Kidney glomerular epithelial cell (primary cell): ENCODE measurements around the gene TMEM51.
"Not testable (repeated sequence)": the region's sequence is repeated elsewhere in the genome, so short reads cannot be mapped to it uniquely, and the experiment has no call there.

Source experiments
- DNase-seq: peaks from one replicate; lab custom pipeline; 2025; lab: John Stamatoyannopoulos, UW

TMEM51 gene

DNA sequence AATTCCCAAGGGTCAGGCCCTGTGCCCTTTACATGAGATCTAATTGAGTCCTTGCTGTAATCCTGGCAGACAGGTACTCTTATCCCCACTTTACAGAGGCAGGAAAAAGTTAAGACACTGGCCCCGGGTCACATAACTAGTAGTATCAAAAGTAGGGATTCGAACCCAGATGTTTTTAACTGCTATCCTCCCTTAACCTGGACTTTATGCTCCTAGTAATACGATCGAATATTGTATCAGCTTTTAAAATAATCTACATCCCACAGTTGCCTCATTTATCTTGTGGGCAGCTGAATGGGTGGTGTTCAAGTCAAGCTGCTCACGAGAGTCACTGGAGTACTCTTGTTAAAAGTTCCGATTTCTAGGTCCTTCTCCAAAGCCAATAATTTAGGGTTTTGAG is 25.5 kb upstream of the TMEM51 start:
- no peak for DNase-seq

DNA sequence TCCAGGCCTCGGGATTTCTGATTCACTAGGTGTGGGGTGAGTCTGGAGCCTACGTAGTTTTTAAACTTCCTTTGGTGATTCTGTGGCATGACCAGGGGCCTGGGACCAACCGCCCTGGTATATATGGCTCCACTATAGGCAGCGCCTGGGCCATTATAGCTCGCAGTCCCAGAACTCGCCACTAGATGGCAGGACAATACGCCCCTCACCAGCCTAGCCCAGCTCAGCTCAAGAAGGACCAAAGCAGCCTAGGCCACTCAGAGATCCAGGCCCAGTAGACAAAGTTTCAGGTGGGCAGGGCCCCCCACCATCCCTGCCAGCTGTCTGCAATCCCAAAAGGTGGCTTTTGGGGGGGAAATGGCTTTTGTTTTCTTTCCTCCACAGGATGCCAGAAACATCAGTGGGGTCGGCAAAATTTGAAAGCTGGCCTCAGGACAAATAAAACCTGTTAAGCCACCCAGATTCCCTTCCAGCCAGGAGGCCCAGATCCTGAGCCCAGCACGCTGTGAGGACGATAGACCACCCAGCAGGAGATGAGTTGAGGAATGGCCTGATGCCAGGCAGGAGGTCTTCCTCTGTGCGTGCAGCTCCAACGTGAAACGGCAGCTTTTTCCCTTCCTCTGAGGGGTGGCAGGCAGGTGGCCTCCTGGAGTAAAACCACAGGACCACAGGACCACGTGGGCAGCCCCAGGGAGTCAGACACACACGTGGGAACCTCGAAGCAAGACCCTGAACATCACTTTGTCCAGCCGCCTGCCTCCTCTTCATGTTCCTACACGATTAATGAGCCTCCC is 24.8 kb upstream of the TMEM51 start:
- DNase-seq: peak; percentile 56

DNA sequence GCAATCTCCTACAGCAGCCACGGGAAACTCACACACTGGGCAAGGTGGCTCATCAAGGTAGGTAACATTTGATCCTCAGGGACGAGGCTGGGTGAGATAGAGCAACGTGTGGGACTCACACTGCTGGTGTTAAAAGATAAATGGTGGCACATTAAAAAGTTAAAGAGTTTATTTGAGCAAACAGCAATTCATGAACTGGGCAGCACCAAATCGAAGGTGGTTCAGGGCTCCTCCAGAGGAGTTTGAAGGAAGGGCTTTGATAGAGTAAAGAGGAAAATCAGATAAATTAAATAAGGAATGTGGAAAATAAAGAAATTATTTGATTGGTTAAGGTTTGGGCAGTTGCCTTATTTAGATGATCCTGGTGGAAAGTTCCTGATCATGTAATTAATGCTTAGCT is 23.6 kb upstream of the TMEM51 start:
- no peak for DNase-seq

DNA sequence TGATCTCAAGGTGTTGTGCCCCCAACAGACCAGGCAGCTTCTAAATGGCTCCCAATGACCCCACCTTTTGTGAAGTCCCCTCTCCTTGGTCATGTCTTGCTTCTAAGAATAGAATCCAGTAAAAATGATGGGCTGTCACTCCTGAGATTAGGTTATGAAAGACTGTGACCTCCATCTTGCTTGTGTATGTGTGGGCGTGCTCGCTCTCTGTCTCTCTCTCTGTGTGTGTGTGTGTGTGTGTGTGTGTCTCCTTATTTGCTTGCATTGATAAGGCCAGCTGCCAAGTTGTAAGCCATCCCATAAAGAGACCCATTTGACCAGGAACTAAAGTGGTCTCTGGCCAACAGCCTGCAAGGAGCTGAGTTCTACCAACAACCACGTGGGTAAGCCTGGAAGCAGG is 22.9 kb upstream of the TMEM51 start:
- no peak for DNase-seq

DNA sequence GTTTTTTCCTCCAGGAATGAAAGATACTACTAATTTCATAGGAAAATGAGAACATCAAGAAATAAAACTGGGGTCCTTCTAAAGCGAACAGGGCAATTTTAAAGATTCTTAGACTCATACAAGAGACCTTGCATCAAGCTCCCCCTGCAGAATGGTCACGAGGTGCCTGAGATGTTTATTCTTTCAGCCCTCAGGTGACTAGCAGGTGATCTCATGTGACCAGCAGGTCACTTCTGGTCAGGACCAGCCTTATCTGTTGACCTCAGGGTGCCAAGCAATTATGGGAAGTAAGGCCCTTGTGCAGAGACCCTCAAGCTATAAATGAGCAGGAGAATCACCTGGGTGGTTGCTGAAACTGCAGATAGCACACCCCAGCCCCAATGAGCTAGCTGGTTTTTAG is 20.6 kb upstream of the TMEM51 start:
- no peak for DNase-seq

DNA sequence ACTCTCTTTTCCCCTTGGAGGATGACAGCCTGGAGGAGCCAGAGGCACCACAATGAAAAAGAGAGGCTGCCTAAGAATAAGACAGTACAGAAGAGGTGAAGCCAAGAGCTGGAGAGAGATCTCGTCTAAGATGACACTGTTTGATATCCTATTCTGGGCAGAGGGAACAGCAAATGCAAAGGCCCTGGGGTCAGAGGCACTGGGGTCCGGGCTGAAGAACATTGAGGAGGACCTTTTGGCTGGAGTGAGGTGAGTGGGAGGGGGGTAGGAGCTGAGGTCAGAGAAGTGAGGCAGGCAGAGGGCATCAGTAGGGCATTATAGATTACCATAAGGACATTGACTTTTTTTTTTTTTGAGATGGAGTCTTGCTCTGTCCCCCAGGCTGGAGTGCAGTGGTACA is 19.3 kb upstream of the TMEM51 start:
- no peak for DNase-seq

DNA sequence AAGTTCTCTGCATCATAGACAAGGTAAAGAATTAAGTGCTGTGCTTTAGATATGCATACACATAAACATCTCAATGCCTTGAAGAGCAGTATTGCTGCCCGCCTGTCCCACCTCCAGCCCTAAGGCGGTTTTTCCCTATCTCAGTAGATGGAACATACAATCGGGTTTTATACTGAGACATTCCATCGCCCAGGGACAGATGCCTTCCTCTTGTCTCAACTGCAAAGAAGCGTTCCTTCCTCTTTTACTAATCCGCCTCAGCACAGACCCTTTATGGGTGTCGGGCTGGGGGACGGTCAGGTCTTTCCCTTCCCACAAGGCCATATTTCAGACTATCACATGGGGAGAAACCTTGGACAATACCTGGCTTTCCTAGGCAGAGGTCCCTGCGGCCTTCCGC is 17.9 kb upstream of the TMEM51 start:
- not testable (repeated sequence) for DNase-seq

DNA sequence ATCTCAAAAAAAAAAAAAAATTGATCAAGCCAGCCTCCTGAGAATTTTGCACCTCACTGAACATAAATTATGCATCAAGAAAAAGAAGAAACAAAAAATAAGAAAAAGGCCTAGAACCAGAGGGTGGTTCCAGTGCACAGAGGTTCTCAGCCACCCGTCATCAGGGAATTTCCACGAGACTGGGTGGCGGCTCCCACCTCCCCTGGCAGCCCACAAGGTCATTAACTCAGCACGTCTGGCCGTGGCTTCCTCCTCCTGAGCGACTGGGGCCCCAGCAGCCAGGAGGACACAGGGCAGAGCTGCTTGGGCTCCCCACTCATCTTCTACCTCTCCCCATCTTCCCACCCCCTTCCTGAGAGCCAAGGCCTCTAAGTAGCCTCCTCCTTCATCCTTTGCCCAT is 15.7 kb upstream of the TMEM51 start:
- DNase-seq: peak; percentile 44

DNA sequence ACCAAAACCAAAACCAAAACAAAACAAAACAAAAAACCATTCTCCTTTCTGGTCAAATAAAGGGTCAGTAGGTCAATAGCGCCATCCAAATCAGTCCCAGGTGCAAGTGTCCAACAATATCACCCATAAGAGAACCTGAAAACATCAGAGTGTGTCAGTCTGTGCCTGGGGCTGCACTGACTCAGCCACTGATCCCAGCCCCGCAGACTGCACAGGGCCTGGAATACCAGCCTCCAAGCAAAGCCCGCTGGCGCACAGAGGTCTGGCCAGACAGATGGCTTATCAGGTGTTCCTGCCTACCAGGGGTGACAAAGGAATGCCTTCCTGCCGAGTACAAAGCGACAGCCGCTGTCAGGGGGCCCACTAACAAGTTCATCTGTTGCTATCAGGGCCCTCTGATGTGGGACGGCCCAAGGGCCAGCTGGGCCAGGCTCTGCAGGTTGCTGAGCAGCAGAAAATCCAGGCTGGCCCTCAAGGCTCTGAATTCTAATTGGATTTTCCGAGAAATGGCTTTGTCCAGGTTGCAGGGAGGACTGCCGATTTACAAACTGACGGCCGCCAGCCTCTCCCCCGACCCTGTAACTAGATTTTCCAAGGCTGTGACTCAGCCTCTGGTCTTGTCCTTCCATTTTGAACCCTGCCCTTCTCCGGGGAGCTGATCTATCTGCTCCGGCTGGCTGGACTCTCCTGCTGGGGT is 13.7 kb upstream of the TMEM51 start:
- DNase-seq: no peak

DNA sequence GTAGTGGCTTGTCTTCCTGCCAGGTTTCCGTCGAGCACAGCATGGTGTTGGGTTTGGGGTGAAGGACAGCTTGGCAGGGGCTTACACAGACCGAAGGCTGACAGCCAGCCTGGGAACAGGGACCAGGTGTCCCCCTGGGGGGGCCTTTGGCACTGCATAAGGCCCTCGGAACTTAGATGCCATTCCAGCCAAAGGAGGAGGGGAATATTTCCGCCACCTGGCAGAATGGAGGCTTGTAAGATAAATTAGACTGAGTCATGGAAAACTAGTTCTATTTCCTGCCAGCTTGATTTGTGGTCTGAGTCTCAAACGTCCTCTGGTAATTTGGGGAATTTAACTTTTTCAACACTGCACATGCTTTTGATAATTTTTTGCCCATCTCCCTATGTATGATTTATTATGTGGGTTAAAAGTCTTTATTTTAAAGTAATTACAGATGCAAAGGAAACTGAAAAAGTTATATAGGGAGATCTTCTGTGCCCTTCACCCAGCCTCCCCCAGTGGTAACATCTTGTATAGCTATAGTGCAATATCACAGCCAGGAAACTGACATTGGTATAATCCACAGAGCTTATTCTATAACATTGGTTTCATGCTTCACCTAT is 11.5 kb upstream of the TMEM51 start:
- no peak for DNase-seq

DNA sequence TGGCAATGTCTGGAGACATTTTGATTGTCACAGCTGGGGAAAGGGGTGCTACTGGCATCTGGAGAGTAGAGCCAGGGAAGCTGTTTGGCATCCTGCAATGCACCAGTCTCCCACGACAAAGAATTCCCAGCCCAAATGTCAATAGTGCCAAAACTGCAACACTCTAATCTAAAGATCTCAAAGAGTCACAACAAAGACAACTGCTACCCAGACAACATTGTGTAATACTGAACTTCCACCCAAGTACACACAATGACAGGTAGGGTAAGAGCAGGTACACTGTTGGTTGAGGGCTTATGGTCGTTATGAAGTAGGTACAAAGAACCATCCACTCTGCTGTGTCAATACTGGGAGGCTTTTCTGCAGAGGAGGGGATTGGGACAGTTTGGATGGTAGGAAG is 8.2 kb upstream of the TMEM51 start:
- no peak for DNase-seq

DNA sequence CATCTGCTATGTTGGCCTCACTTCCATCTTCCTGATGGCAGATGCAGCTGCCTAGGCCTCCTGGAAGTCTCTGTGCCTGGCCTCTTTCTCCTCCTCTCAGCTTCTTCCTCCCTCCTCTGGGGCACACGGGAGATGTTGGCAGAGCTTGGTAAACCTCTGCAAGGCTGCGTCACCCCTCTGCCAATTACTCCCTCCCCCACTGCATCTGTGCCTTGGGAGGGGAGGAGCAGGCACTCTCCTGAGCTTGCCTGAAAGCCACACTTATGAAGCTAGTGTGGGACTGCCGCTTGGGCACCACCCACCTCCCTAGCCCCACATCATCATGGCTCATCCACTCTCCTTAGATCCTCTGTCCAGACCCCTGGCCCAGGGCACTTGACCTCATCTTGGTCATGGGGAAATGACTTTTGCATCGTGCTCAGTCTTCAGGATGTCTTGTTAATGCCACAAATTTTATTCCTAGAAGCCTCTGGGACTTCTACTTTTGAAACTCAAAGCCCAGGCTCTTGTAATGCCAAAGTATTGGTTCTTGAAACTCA is 7.3 kb upstream of the TMEM51 start:
- DNase-seq: no peak

DNA sequence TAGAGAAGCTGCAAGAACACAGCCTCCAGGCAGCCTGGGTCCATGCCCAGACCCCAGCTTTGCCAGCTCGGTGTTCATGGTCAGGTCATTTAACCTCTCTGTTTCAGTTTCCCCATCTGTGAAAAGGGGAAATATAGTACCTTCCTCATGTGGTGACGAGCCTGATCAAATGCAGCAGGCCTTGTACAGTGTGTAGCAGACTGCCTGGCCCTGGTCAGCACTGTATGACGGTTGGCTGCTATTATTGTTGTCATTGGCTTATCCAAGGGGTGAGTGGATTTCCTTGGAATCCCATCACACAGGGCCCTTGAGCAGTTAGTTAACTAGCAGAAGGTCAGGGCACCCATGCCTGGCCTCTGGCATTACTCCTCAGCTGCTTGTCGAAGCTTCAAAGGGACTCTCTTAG is 6.6 kb upstream of the TMEM51 start:
- no peak for DNase-seq

DNA sequence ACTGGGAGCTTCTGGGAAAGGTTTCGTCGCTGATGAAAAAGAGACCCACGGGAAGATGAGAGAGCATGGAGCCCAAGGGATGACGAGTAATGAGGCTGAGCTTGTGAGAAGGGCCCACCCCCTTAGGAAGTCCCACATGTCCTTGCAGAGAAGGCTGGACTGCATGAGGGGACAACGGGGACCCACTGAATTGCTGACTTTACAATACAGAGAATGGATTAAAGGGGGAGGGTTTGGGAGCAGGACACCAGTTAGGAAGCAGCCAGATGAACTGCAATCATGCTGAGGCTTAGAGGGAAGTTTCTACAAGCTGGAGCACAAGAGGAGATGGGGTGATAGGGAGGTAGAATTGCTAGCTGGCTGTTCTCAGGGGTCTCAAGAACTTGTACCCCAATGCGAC is 5.5 kb upstream of the TMEM51 start:
- no peak for DNase-seq

DNA sequence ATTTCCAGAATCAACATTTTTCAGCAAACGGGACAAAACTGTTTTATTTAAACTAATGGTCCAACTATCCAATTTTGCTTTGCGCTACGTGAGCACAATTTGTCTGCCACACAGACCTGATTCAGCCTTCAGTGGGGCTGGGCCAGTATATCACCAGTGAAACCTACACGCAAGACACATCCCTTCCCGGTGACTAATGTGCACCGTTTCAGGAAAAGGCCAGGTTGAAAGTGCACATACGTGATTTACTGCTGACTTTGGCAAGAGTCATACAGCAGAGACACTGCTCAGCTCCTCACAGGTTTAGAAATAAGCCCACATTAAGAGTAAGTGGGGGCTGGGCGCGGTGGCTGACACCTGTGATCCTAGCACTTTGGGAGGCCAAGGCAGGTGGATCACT is 5.1 kb upstream of the TMEM51 start:
- no peak for DNase-seq

DNA sequence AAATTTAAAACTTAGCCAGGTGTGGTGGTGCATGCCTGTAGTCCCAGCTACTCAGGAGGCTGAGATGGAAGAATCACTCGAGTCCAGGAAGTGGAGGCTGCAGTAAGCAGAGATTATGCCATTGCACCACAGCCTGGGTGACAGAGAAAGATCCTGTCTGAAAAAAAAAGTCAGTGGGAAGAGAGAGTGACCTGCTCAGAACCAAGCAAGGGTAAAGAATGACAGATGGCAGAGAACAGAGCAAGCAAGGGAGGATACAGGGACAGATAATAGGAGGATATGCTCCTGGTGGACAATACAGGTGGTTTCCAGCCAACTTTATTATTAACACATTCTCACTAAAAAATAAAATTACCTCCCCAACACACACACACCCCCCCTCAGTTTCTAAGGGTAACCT is 4.6 kb upstream of the TMEM51 start:
- no peak for DNase-seq

DNA sequence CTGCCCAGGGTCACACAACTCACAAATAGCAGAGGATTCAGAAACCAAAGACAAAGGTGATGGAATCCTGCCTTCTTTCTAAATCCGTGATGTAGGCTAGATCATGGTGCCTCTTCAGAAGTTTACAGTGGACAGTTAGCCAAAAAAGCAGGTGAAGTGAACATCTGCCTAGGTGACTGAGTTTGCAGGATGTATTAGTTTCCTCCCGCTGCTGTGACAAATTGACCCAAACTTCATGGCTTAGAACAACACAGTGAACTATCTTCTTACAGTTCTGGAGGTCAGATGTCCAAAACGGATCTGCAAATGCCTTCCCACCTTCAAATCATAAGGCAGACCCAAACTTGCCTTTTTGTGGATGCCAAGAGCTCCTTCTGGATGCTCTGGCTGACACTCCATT is 3.2 kb upstream of the TMEM51 start:
- no peak for DNase-seq

DNA sequence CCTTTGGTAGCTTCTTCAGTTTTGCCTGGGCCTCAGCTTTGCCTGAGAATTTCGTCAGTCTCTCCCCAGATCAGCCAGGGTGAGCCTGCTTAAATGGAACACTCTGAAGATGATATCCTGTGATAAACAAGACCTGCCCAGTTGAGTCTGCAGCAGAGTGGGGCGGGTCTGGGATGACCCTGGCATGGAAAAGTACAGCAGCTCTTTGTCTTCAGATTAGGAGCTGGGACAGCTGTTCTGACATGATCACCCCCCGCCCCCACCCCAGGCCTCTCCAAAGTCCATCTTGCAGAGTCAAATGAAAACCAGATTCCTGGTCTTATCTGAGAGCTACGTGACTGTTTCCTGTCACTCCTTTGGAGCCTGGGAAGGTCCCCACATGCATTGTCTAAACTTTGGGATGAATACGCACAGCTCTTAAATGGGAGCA is 2.2 kb upstream of the TMEM51 start:
- DNase-seq: no peak

DNA sequence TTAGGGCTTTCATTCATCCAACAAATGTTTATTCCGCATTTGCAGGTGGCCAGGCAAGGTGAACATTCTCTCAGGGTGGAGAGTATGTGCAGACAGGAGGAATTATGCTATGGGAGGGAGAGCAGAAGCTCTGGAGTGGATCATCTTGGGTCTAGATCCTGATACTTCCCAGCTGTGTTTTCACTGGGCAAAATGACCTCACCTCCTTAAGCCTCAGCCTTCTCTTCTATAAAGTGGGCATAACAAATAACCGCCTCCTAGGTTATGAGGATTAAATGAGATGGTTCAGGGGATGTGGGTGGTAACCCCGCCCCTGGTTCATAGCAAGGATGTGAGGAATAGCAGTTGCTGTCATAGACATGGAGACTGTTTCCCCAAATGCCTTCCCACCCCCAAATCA is 1.7 kb upstream of the TMEM51 start:
- DNase-seq: no peak

DNA sequence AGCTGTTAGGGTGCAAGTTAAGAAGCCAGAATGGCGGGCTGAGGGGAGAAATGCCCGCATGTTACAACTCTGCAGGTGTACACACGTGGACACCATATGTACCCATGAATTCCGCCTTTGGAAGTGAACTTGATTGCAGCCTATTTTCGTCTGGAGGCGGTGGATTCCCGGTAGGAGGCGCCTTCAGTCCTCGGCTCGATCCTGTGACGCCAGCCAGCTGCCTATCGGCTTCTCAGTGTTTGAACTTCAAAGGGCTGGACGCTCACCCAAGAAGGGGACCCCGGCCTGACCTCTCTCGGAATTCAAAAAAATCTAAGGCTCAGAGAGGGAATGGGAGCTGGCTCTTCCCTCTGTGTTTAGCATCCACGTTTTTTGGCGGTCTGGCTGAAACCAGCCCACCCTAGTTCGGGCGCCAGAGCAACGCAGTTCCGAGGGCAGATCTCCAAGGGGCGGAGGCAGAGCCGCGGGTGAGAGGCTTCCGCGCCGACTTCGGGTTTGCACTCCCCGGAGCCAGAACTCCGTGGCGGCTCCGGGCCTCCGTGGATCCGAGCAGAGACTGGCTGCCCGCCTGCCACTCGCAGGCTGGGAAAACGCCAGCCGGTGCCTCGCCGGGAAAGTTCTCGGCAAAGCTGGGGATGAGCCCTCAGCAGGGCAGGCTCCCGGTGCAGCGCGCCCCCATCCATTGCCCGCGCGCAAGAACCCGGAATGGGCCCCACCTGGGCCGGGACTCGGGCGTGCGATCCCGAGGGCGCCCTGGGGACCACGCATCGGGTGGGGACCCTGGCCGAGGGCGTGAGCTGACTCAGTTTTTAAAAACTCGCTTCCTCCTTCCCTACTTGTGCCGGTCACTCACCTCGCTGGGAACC is 996 bp upstream of the TMEM51 start:
- DNase-seq: peak; percentile 81

DNA sequence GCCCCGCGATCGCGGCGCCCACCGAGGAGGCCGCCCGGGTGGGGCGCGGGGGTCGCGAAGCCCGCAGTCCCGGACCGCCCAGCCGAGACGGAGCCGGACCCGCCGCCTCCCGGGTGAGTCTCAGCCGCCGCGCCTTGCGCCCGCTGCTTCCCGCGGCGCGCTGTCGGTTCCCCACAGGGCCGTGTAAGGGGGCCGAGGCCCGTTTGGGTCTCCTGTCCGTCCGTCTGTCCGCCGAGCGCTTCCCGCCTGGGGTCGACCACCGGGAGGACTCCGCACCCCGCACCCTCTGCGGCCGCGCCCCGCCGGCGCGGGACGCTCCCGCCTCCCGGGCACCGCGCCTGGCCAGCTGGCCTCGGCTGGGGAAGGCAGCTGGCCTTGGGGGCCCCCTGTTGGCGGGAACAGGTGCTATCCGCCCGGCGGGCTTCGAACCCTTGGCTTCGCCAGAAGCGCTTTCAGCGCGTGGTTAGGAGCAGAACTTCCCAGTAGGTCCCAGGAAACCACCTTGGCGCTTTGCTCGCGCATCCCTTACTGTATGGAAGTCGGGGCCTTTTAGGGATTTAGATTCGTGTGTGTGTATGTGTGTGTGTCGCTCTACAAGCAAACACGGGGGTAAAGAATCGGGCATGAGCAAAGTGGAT is 414 bp downstream of the TMEM51 start:
- peak; percentile 18 for DNase-seq
